Measurements from ENCODE around the gene MAN2A2. TPM values are rescaled to one million over a fixed set of nuclear protein-coding genes. Genes with fewer than 3 reads are reported as not detected.

MAN2A2 gene
- polyA plus RNA-seq, 2 donors, result 15.8 to 22.1 TPM

GRCh38 chr15:90889313-90889730, 13.8 kb upstream of the MAN2A2 start:
- peaks cover 0 to 4% of the 10 kb centered on the region in 2 donors for H3K4me1 ChIP-seq (ENCODE audit: control insufficient read depth in 2 of 2, insufficient read depth in 2 of 2, low read length in 1 of 2)
- peaks cover 8 to 21% of the 10 kb centered on the region in 2 donors for H3K36me3 ChIP-seq (ENCODE audit: control insufficient read depth in 2 of 2, insufficient read depth in 2 of 2, low read length in 1 of 2)
- H3K4me3 ChIP-seq (ENCODE audit: low read depth in 1 of 2, low read length in 2 of 2), result no peak overlapping the region
- H3K9me3 ChIP-seq (ENCODE audit: control insufficient read depth in 2 of 2, insufficient read depth in 1 of 2, low read depth in 1 of 2, low read length in 1 of 2), result no peaks in the 10 kb centered on the region
- no peaks in the 10 kb centered on the region for H3K27me3 ChIP-seq (ENCODE audit: control insufficient read depth in 1 of 2, insufficient read depth in 2 of 2, low read length in 2 of 2)
- no peak overlapping the region for H3K27ac ChIP-seq (ENCODE audit: low read depth in 2 of 2, low read length in 1 of 2)
- 77 to 85% methylated on average over 18 of the region's 18 CpGs for WGBS, 2 donors

- Histone ChIP-seq H3K36me3 (ENCODE audit: control insufficient read depth in 2 of 2, insufficient read depth in 2 of 2, low read length in 1 of 2) (peaks cover 8 to 21% of the 10 kb centered on the region in 2 donors), H3K4me3 (ENCODE audit: low read depth in 1 of 2, low read length in 2 of 2) (no peak overlapping the region), H3K4me1 (ENCODE audit: control insufficient read depth in 2 of 2, insufficient read depth in 2 of 2, low read length in 1 of 2) (no peaks in the 10 kb centered on the region), H3K27ac (ENCODE audit: low read depth in 2 of 2, low read length in 1 of 2) (no peak overlapping the region), H3K9me3 (ENCODE audit: control insufficient read depth in 2 of 2, insufficient read depth in 1 of 2, low read depth in 1 of 2, low read length in 1 of 2) (no peaks in the 10 kb centered on the region), H3K27me3 (ENCODE audit: control insufficient read depth in 1 of 2, insufficient read depth in 2 of 2, low read length in 2 of 2) (no peaks in the 10 kb centered on the region)
- 87 to 88% methylated on average over 28 to 31 of the region's 31 CpGs for WGBS, 2 donors
Observed at GRCh38 chr15:90889736-90890456, 13.2 kb upstream of the MAN2A2 start.

- Histone ChIP-seq H3K36me3 (ENCODE audit: control insufficient read depth in 2 of 2, insufficient read depth in 2 of 2, low read length in 1 of 2) (peaks cover 13 to 21% of the 10 kb centered on the region in 2 donors), H3K27ac (ENCODE audit: low read depth in 2 of 2, low read length in 1 of 2) (no peak overlapping the region), H3K9me3 (ENCODE audit: control insufficient read depth in 2 of 2, insufficient read depth in 1 of 2, low read depth in 1 of 2, low read length in 1 of 2) (no peaks in the 10 kb centered on the region), H3K4me3 (ENCODE audit: low read depth in 1 of 2, low read length in 2 of 2) (no peak overlapping the region), H3K27me3 (ENCODE audit: control insufficient read depth in 1 of 2, insufficient read depth in 2 of 2, low read length in 2 of 2) (no peaks in the 10 kb centered on the region), H3K4me1 (ENCODE audit: control insufficient read depth in 2 of 2, insufficient read depth in 2 of 2, low read length in 1 of 2) (no peaks in the 10 kb centered on the region)
- 89 to 90% methylated on average over 12 of the region's 12 CpGs for WGBS, 2 donors
Observed at GRCh38 chr15:90890839-90891238, 12.3 kb upstream of the MAN2A2 start.

GRCh38 chr15:90891346-90891949, 11.7 kb upstream of the MAN2A2 start:
- H3K4me1 ChIP-seq (ENCODE audit: control insufficient read depth in 2 of 2, insufficient read depth in 2 of 2, low read length in 1 of 2), result no peaks in the 10 kb centered on the region
- H3K27me3 ChIP-seq (ENCODE audit: control insufficient read depth in 1 of 2, insufficient read depth in 2 of 2, low read length in 2 of 2), result no peaks in the 10 kb centered on the region
- no peak overlapping the region for H3K27ac ChIP-seq (ENCODE audit: low read depth in 2 of 2, low read length in 1 of 2)
- H3K9me3 ChIP-seq (ENCODE audit: control insufficient read depth in 2 of 2, insufficient read depth in 1 of 2, low read depth in 1 of 2, low read length in 1 of 2), result no peaks in the 10 kb centered on the region
- no peak overlapping the region for H3K4me3 ChIP-seq (ENCODE audit: low read depth in 1 of 2, low read length in 2 of 2)
- peaks cover 13 to 21% of the 10 kb centered on the region in 2 donors for H3K36me3 ChIP-seq (ENCODE audit: control insufficient read depth in 2 of 2, insufficient read depth in 2 of 2, low read length in 1 of 2)
- WGBS, 2 donors, result 90 to 91% methylated on average over 8 of the region's 8 CpGs

- WGBS, 2 donors, result 94 to 96% methylated on average over 11 of the region's 11 CpGs
Observed at GRCh38 chr15:90892023-90892422, 11.1 kb upstream of the MAN2A2 start.

GRCh38 chr15:90892498-90893174, 10.5 kb upstream of the MAN2A2 start:
- H3K9me3 ChIP-seq (ENCODE audit: control insufficient read depth in 2 of 2, insufficient read depth in 1 of 2, low read depth in 1 of 2, low read length in 1 of 2), result no peaks in the 10 kb centered on the region
- peaks cover 13 to 21% of the 10 kb centered on the region in 2 donors for H3K36me3 ChIP-seq (ENCODE audit: control insufficient read depth in 2 of 2, insufficient read depth in 2 of 2, low read length in 1 of 2)
- no peaks in the 10 kb centered on the region for H3K27me3 ChIP-seq (ENCODE audit: control insufficient read depth in 1 of 2, insufficient read depth in 2 of 2, low read length in 2 of 2)
- WGBS, 2 donors, result 94 to 95% methylated on average over 29 of the region's 29 CpGs
- H3K4me3 ChIP-seq (ENCODE audit: low read depth in 1 of 2, low read length in 2 of 2), result no peak overlapping the region
- no peak overlapping the region for H3K27ac ChIP-seq (ENCODE audit: low read depth in 2 of 2, low read length in 1 of 2)
- no peaks in the 10 kb centered on the region for H3K4me1 ChIP-seq (ENCODE audit: control insufficient read depth in 2 of 2, insufficient read depth in 2 of 2, low read length in 1 of 2)

More at GRCh38 chr15:90892023-90892422, 11.1 kb upstream of the MAN2A2 start:
- Histone ChIP-seq H3K27ac (ENCODE audit: low read depth in 2 of 2, low read length in 1 of 2) (no peak overlapping the region), H3K36me3 (ENCODE audit: control insufficient read depth in 2 of 2, insufficient read depth in 2 of 2, low read length in 1 of 2) (peaks cover 13 to 21% of the 10 kb centered on the region in 2 donors), H3K9me3 (ENCODE audit: control insufficient read depth in 2 of 2, insufficient read depth in 1 of 2, low read depth in 1 of 2, low read length in 1 of 2) (no peaks in the 10 kb centered on the region), H3K4me1 (ENCODE audit: control insufficient read depth in 2 of 2, insufficient read depth in 2 of 2, low read length in 1 of 2) (no peaks in the 10 kb centered on the region), H3K4me3 (ENCODE audit: low read depth in 1 of 2, low read length in 2 of 2) (no peak overlapping the region), H3K27me3 (ENCODE audit: control insufficient read depth in 1 of 2, insufficient read depth in 2 of 2, low read length in 2 of 2) (no peaks in the 10 kb centered on the region)

GRCh38 chr15:90893175-90894090, 9.7 kb upstream of the MAN2A2 start:
- H3K27ac ChIP-seq (ENCODE audit: low read depth in 2 of 2, low read length in 1 of 2), result no peak overlapping the region
- no peaks in the 10 kb centered on the region for H3K4me1 ChIP-seq (ENCODE audit: control insufficient read depth in 2 of 2, insufficient read depth in 2 of 2, low read length in 1 of 2)
- H3K9me3 ChIP-seq (ENCODE audit: control insufficient read depth in 2 of 2, insufficient read depth in 1 of 2, low read depth in 1 of 2, low read length in 1 of 2), result no peaks in the 10 kb centered on the region
- H3K36me3 ChIP-seq (ENCODE audit: control insufficient read depth in 2 of 2, insufficient read depth in 2 of 2, low read length in 1 of 2), result peaks cover 13 to 21% of the 10 kb centered on the region in 2 donors
- H3K4me3 ChIP-seq (ENCODE audit: low read depth in 1 of 2, low read length in 2 of 2), result no peak overlapping the region
- 92% methylated on average over 33 of the region's 33 CpGs for WGBS, 2 donors
- no peaks in the 10 kb centered on the region for H3K27me3 ChIP-seq (ENCODE audit: control insufficient read depth in 1 of 2, insufficient read depth in 2 of 2, low read length in 2 of 2)

GRCh38 chr15:90895571-90896117, 7.5 kb upstream of the MAN2A2 start:
- Histone ChIP-seq H3K27ac (ENCODE audit: low read depth in 2 of 2, low read length in 1 of 2) (no peak overlapping the region), H3K4me1 (ENCODE audit: control insufficient read depth in 2 of 2, insufficient read depth in 2 of 2, low read length in 1 of 2) (no peaks in the 10 kb centered on the region), H3K9me3 (ENCODE audit: control insufficient read depth in 2 of 2, insufficient read depth in 1 of 2, low read depth in 1 of 2, low read length in 1 of 2) (no peaks in the 10 kb centered on the region), H3K36me3 (ENCODE audit: control insufficient read depth in 2 of 2, insufficient read depth in 2 of 2, low read length in 1 of 2) (peaks cover 13 to 15% of the 10 kb centered on the region in 2 donors), H3K27me3 (ENCODE audit: control insufficient read depth in 1 of 2, insufficient read depth in 2 of 2, low read length in 2 of 2) (no peaks in the 10 kb centered on the region), H3K4me3 (ENCODE audit: low read depth in 1 of 2, low read length in 2 of 2) (no peak overlapping the region)
- WGBS, 2 donors, result 76 to 77% methylated on average over 10 of the region's 10 CpGs

Data from esophagus (tissue), 2 donors.